Mesothelial cell of epicardium (in vitro differentiated cells): ENCODE results near the gene PWWP2A. TPM values are rescaled to one million over a fixed set of nuclear protein-coding genes. Genes with fewer than 3 reads are reported as not detected.

ENCODE experiments used
- DNase-seq, 2 experiments: peaks; one replicate each; pipeline ENCODE4 v3.0.0; 2021; ENCODE audit warnings: low spot score in 2 of 2; ENCODE audit not compliant: unreplicated experiment in 2 of 2
- H3K27ac Mint-ChIP-seq: 2 replicates; pipeline ENCODE4 v1.8.0; 2021; ENCODE audit warnings: mixed read lengths
- H3K27me3 Mint-ChIP-seq: 2 replicates; pipeline ENCODE4 v1.8.0; 2021; ENCODE audit warnings: low read depth, mixed read lengths
- H3K36me3 Mint-ChIP-seq: 2 replicates; pipeline ENCODE4 v1.8.0; 2021; ENCODE audit warnings: mixed read lengths
- H3K4me1 Mint-ChIP-seq: 2 replicates; pipeline ENCODE4 v1.8.0; 2021; ENCODE audit warnings: mixed read lengths
- H3K4me3 Mint-ChIP-seq: 2 replicates; pipeline ENCODE4 v1.8.0; 2021; ENCODE audit warnings: mild to moderate bottlenecking, moderate library complexity, mixed read lengths
- H3K9me3 Mint-ChIP-seq: 2 replicates; pipeline ENCODE4 v1.8.0; 2021; ENCODE audit warnings: mixed read lengths
- total RNA-seq: library from RNA; stranded (reverse); gene quantifications from 3 replicates; pipeline ENCODE4 v1.2.1, GENCODE V29; 2021
- TF ChIP-seq, protein P1 (sequence below): fragments of 200-600 bp; sonication (generic); IDR thresholded peaks from one replicate; pipeline ENCODE4 v1.5.0; 2021; ENCODE audit warnings: antibody characterized with exemption; ENCODE audit not compliant: unreplicated experiment

Gene PWWP2A, protein sequence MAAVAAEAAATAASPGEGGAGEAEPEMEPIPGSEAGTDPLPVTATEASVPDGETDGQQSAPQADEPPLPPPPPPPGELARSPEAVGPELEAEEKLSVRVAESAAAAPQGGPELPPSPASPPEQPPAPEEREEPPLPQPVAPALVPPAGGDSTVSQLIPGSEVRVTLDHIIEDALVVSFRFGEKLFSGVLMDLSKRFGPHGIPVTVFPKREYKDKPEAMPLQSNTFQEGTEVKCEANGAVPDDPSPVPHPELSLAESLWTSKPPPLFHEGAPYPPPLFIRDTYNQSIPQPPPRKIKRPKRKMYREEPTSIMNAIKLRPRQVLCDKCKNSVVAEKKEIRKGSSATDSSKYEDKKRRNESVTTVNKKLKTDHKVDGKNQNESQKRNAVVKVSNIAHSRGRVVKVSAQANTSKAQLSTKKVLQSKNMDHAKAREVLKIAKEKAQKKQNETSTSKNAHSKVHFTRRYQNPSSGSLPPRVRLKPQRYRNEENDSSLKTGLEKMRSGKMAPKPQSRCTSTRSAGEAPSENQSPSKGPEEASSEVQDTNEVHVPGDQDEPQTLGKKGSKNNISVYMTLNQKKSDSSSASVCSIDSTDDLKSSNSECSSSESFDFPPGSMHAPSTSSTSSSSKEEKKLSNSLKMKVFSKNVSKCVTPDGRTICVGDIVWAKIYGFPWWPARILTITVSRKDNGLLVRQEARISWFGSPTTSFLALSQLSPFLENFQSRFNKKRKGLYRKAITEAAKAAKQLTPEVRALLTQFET
- total RNA-seq: 29.5 to 32.5 TPM (median 30.9 TPM) in 3 replicates

DNA sequence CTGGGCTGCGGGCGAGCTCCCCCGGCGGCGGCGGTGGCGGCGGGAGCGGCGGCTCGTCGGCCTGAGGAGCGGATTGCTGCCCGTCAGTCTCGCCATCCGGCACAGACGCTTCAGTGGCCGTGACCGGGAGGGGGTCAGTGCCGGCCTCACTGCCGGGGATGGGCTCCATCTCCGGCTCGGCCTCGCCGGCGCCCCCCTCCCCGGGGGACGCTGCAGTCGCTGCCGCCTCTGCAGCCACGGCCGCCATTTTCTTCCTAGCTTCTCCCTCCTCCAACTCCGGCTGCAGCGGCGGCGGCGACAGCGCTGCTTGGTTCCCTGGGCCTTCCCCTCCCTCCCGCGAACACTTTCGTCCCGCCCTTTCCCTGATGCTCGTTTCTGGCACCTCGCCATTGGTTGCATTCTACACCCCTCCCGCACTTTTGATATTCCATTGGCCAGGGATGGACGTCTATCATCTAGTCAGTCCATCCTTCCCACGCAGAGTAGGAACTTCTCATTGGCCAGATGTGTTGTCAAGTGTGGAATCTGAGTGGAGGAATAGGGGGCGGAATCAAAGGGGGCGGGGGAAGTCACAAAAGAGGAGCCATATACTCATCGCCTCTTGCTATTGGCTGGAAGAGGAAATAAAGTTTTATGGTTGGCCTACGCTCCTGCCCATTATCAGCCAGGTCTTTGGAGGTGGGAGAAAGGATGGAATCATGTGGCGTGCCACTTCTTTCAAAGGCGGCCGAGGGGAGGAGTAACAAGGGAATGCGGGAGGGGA is at the start of gene PWWP2A:
Gene PWWP2A, minus strand, starts transcription at position 309 of the 763 bp plus-strand sequence. Its CDS starts 62 bp downstream, at position 247.
- Mint-ChIP-seq H3K4me1 (peaks cover 6% of the 10 kb centered on the region), H3K9me3 (no peaks in the 10 kb centered on the region), H3K27ac (peak within 1 kb of the TSS; percentile 99), H3K36me3 (peaks cover 3% of the 10 kb centered on the region), H3K4me3 (peak within 1 kb of the TSS; percentile 92), H3K27me3 (peaks cover 7% of the 10 kb centered on the region)
- peak; percentile 98 for DNase-seq
- TF ChIP-seq, protein P1, sequence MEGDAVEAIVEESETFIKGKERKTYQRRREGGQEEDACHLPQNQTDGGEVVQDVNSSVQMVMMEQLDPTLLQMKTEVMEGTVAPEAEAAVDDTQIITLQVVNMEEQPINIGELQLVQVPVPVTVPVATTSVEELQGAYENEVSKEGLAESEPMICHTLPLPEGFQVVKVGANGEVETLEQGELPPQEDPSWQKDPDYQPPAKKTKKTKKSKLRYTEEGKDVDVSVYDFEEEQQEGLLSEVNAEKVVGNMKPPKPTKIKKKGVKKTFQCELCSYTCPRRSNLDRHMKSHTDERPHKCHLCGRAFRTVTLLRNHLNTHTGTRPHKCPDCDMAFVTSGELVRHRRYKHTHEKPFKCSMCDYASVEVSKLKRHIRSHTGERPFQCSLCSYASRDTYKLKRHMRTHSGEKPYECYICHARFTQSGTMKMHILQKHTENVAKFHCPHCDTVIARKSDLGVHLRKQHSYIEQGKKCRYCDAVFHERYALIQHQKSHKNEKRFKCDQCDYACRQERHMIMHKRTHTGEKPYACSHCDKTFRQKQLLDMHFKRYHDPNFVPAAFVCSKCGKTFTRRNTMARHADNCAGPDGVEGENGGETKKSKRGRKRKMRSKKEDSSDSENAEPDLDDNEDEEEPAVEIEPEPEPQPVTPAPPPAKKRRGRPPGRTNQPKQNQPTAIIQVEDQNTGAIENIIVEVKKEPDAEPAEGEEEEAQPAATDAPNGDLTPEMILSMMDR: no peak

DNA sequence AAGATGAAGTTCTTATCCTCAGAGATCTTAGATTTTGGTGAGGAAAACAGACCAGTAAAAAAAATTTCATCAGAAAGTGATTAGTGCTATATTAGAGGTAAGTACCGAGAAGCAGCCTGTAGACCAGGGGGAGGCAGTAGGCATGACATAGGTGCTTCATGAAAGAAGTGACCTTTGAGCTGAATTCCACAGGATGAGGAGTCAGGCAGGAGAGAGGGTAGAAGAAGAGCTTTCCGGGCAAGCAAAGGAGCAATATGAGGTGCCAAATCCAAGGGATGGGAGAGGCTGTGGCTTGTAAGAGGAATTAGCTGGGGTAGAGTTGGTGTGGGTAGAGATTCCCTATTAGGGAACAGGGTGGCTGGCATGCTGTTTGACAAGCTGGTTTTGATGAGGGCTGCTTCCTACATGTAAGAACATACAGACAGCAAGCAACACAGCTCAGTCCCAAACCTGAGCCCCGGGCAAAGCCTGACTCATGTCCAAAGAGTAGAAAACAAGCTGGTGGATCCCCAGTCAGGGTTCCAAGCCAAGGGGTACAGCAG is 48.4 kb upstream of the PWWP2A start:
- DNase-seq: no peak
- H3K4me1 Mint-ChIP-seq: peaks cover 47% of the 10 kb centered on the region
- TF ChIP-seq, protein P1: no peak
- H3K4me3 Mint-ChIP-seq: no peak overlapping the region
- H3K9me3 Mint-ChIP-seq: no peaks in the 10 kb centered on the region
- H3K27ac Mint-ChIP-seq: no peak overlapping the region
- H3K36me3 Mint-ChIP-seq: no peaks in the 10 kb centered on the region
- H3K27me3 Mint-ChIP-seq: no peaks in the 10 kb centered on the region

DNA sequence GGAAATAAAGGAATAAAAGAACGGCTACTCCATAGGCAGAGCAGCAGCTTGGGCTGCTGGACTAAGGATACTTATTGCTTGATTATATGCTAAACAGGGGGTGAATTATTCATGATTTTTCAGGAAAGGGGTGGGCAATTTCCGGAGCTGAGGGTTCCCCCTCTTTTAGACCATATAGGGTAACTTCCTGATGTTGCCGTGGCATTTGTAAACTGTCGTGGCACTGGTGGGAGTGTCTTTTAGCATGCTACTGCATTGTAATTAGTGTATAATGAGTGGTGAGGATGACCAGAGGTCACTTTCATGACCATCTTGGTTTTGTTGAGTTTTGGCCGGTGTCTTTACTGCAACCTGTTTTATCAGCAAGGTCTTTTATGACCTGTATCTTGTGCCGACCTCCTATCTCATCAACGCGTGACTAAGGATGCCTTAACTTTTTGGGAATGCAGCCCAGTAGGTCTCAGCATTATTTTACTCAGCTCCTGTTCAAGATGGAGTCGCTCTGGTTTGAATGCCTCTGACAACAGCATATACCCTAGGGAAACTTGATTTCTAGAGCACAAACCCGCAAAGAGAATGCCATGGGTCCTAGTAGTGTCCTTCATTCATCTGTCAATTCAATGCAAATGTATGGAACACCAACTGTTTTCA is 47.8 kb upstream of the PWWP2A start:
- no peaks in the 10 kb centered on the region for H3K36me3 Mint-ChIP-seq
- H3K27ac Mint-ChIP-seq: no peak overlapping the region
- TF ChIP-seq, protein P1: no peak
- no peaks in the 10 kb centered on the region for H3K27me3 Mint-ChIP-seq
- no peak for DNase-seq
- H3K4me3 Mint-ChIP-seq: no peak overlapping the region
- peaks cover 44% of the 10 kb centered on the region for H3K4me1 Mint-ChIP-seq
- no peaks in the 10 kb centered on the region for H3K9me3 Mint-ChIP-seq

DNA sequence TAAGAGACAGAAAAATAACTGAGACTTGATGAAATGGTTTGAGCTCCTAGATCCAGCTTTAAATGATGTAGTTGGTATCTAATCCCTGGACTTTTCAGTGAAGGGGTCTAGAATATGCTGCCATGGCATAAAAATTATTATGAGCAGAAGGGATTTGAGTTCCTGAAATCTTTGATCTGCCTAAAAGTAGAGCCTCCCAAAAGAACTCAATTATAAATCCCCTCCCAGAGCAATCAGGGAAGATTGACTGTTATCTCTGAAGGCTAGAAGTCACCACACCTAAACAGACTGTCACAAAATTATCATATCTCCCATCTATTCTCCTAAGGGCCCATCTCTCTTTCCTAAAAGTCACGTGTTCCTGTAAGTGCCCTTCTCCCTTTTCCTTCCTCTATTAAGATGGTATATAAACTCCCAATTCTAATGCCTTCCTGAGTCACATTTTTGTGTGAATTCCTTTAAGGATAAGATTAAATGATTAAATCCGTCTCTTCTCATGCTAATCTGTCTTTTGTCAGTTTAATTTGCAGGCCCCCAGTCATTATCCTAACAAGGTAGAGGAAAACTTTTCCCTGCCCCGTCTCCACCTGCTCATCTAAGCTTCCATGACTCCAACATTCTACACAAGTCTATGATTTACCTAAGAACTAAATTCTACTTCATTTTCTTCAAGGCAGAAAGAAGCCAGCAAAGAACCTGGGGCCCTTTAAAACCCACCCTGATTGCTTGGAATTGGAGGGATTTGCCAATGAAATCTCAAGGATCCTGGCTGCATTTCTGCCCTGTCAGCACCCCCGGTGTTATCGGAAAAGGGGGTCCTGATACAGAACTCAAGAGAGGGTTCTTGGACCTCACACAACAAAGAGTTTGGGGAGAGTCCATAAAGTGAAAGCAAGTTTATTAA is 47.1 kb upstream of the PWWP2A start:
- Mint-ChIP-seq H3K36me3 (no peaks in the 10 kb centered on the region), H3K27me3 (no peaks in the 10 kb centered on the region), H3K27ac (no peak overlapping the region), H3K4me3 (no peak overlapping the region), H3K4me1 (peaks cover 36% of the 10 kb centered on the region), H3K9me3 (no peaks in the 10 kb centered on the region)
- DNase-seq: no peak
- TF ChIP-seq, protein P1: no peak
